Ovary (tissue), 9 donors: ENCODE data around the gene PGGHG. TPM values are rescaled to one million over a fixed set of nuclear protein-coding genes. Genes with fewer than 3 reads are reported as not detected.
A peak's percentile ranks its signal among the peaks of the same experiment; 100 is the strongest.

ENCODE experiments used
- DNase-seq, 5 donors: peaks; one replicate each; pipeline ENCODE4 v3.0.0-alpha.2; 2019 to 2020
- H3K27ac ChIP-seq, 2 donors: fragments of 200-600 bp; one replicate each; pipeline versions ENCODE4 v1.5.1 to v1.8.0; 2019 to 2022
- H3K27me3 ChIP-seq: fragments of 200-600 bp; one replicate; pipeline ENCODE4 v1.8.0; 2022
- H3K36me3 ChIP-seq: fragments of 200-600 bp; sonication (generic); one replicate; pipeline ENCODE4 v1.5.1; 2019
- H3K4me1 ChIP-seq: one replicate; pipeline ENCODE4 v1.8.1; 2013; ENCODE audit warnings: mild to moderate bottlenecking, moderate library complexity; ENCODE audit not compliant: insufficient read depth
- H3K4me3 ChIP-seq: fragments of 200-600 bp; sonication (generic); one replicate; pipeline ENCODE4 v1.5.1; 2017
- H3K9me3 ChIP-seq, 2 donors: fragments of 200-600 bp in 1 of 2; sonication (generic) in 1 of 2; one replicate each; pipeline versions ENCODE4 v1.5.1 to v1.8.1; 2013 to 2019; ENCODE audit warnings: mild to moderate bottlenecking in 1 of 2, moderate library complexity in 1 of 2
- CTCF ChIP-seq, 3 donors: fragments of 450-650 bp in 2 of 3; fragments of 200-600 bp in 1 of 3; IDR thresholded peaks; one replicate each; pipeline versions ENCODE4 v1.5.1 to v1.8.0; 2016 to 2022; ENCODE audit warnings: antibody characterized with exemption in 3 of 3, mild to moderate bottlenecking in 1 of 3
- EP300 ChIP-seq: sonication (generic); formaldehyde crosslinking; IDR thresholded peaks from one replicate; pipeline ENCODE4 v1.6.1; 2017; ENCODE audit warnings: antibody characterized with exemption
- POLR2A ChIP-seq: fragments of 450-650 bp; IDR thresholded peaks from one replicate; pipeline ENCODE4 v1.6.1; 2017; ENCODE audit warnings: antibody characterized with exemption, mild to moderate bottlenecking, moderate library complexity
- WGBS, 3 donors: extraction: QIAGEN DNeasy Blood & Tissue Kit in 1 of 3; methylation state at CpG; one replicate each; pipeline versions ENCODE4 v1.1.5 to v1.1.7; 2013 to 2017; 5-methylcytosine and 5-hydroxymethylcytosine counted together
- intact Hi-C, 4 donors: fragments of 100-400 bp; cut with DNase I; formaldehyde crosslinking; loops; one replicate each; pipeline versions ENCODE4 v1.11.0 to v1.15.1; 2022 to 2023
- polyA plus RNA-seq, 2 donors: library from polyadenylated mRNA; stranded (reverse); fragments of 200-250 nt in 1 of 2; fragments of 350-450 nt in 1 of 2; fragmentation: Illumina TruSeq in 1 of 2; extraction: RNeasy Lipid Tissue Mini Kit (QIAGEN cat#74804) in 1 of 2; gene quantifications; one replicate each; pipeline ENCODE4 v1.2.3, GENCODE V29; 2013 to 2014
- total RNA-seq, 7 donors: library from RNA; depleted of rRNA in 2 of 7; stranded (reverse); fragments of >200 nt in 2 of 7; fragmentation: NEBNext Ultra II Directional in 3 of 7; extraction: Animal tissue kit (Norgen Biotek cat#: 25700) in 3 of 7; gene quantifications; one replicate each; pipeline versions ENCODE4 v1.1.0 to v1.2.4, GENCODE V29; 2016 to 2023
- donor health status: DM: no; HTN: no; CAD: no; lungs with moderate emphysema.
- donor health status: DM: no; HTN: no; CAD: no.
- donor health status: Bipolar disorder and iron deficiency.
- donor health status: DM: yes; HTN: yes; CAD: no.
- donor health status: DM: no; HTN: no; CAD: no.
- donor health status: DM: yes; HTN: yes; CAD: no.

PGGHG gene
- total and polyA plus RNA-seq, 9 donors = 0.25 to 21.3 (median 9.3) TPM

GRCh38 chr11:280706-281485 is 8.0 kb upstream of the PGGHG start:
- DNase-seq = peak in 1 of 5 donors; percentile 30
- WGBS, 3 donors = 6 to 15% (median 13%) methylated on average over 66 to 79 of the region's 79 CpGs
- H3K27ac ChIP-seq = no peak overlapping the region
- no peaks in the 10 kb centered on the region for H3K36me3 ChIP-seq
- intact Hi-C loops = loop anchor here in 1 of 4 donors (5.0 kb wide), 1 partner anchor 34 kb away; no protein-coding TSS in a partner anchor
- no peaks in the 10 kb centered on the region for H3K9me3 ChIP-seq
- peaks cover 5% of the 10 kb centered on the region for H3K27me3 ChIP-seq
- no peak overlapping the region for H3K4me3 ChIP-seq
- peaks cover 3% of the 10 kb centered on the region for H3K4me1 ChIP-seq
- TF ChIP-seq EP300 = no peak
- no peak for TF ChIP-seq CTCF (IDR thresholded peaks at IDR 0.05)
- no peak for TF ChIP-seq POLR2A

GRCh38 chr11:281486-282161 is 7.3 kb upstream of the PGGHG start:
- Histone ChIP-seq H3K9me3 (no peaks in the 10 kb centered on the region), H3K27ac (no peak overlapping the region), H3K4me1 (peaks cover 3% of the 10 kb centered on the region), H3K27me3 (peaks cover 5% of the 10 kb centered on the region), H3K4me3 (no peak overlapping the region), H3K36me3 (no peaks in the 10 kb centered on the region)
- WGBS, 3 donors = 32 to 38% (median 35%) methylated on average over 25 to 26 of the region's 26 CpGs
- intact Hi-C loops = loop anchor here in 1 of 4 donors (5.0 kb wide), 1 partner anchor 34 kb away; no protein-coding TSS in a partner anchor
- peak in 1 of 5 donors; percentile 31 for DNase-seq
- TF ChIP-seq POLR2A = no peak
- no peak for TF ChIP-seq EP300
- no peak for TF ChIP-seq CTCF (IDR thresholded peaks at IDR 0.05)

- peak in 1 of 5 donors; percentile 19 for DNase-seq
- Histone ChIP-seq H3K9me3 (no peaks in the 10 kb centered on the region), H3K4me3 (no peak overlapping the region), H3K27ac (no peak overlapping the region), H3K36me3 (no peaks in the 10 kb centered on the region), H3K27me3 (peaks cover 5% of the 10 kb centered on the region), H3K4me1 (peaks cover 3% of the 10 kb centered on the region)
- 54 to 62% (median 57%) methylated on average over 4 of the region's 4 CpGs for WGBS, 3 donors
- intact Hi-C loops = loop anchor here in 1 of 4 donors (5.0 kb wide), 1 partner anchor 35 kb away; no protein-coding TSS in a partner anchor
- TF ChIP-seq CTCF (IDR thresholded peaks at IDR 0.05) (no peak), POLR2A (no peak), EP300 (no peak)
Observed at GRCh38 chr11:282171-282570, 6.8 kb upstream of the PGGHG start.

GRCh38 chr11:282630-283360 is 6.1 kb upstream of the PGGHG start:
- Histone ChIP-seq H3K27me3 (peaks cover 5% of the 10 kb centered on the region), H3K36me3 (no peaks in the 10 kb centered on the region), H3K4me1 (peaks cover 3% of the 10 kb centered on the region), H3K4me3 (no peak overlapping the region), H3K27ac (no peak overlapping the region), H3K9me3 (no peaks in the 10 kb centered on the region)
- DNase-seq = no peak
- TF ChIP-seq POLR2A = no peak
- no peak for TF ChIP-seq EP300
- TF ChIP-seq CTCF (IDR thresholded peaks at IDR 0.05) = no peak
- WGBS, 3 donors = 34 to 46% (median 44%) methylated on average over 13 of the region's 13 CpGs
- intact Hi-C loops = loop anchor here in 1 of 4 donors (5.0 kb wide), 1 partner anchor 35 kb away; no protein-coding TSS in a partner anchor
